Progenitor cell of endocrine pancreas (in vitro differentiated cells): ENCODE results near the gene SPTBN4. TPM values are rescaled to one million over a fixed set of nuclear protein-coding genes. Genes with fewer than 3 reads are reported as not detected.
A peak's percentile ranks its signal among the peaks of the same experiment; 100 is the strongest.

ENCODE experiments used
- DNase-seq: peaks from one replicate; pipeline ENCODE4 v3.0.0; 2021; ENCODE audit warnings: low spot score; ENCODE audit not compliant: unreplicated experiment
- H3K27ac Mint-ChIP-seq: 2 replicates; pipeline ENCODE4 v1.8.0; 2021; ENCODE audit warnings: mild to moderate bottlenecking, moderate library complexity, mixed read lengths
- H3K27me3 Mint-ChIP-seq: 2 replicates; pipeline ENCODE4 v1.8.0; 2021; ENCODE audit warnings: mixed read lengths
- H3K36me3 Mint-ChIP-seq: 2 replicates; pipeline ENCODE4 v1.8.0; 2022; ENCODE audit warnings: mixed read lengths; ENCODE audit not compliant: insufficient read depth
- H3K4me1 Mint-ChIP-seq: 2 replicates; pipeline ENCODE4 v1.8.0; 2021; ENCODE audit warnings: low read depth, mixed read lengths
- H3K4me3 Mint-ChIP-seq: 2 replicates; pipeline ENCODE4 v1.8.0; 2021; ENCODE audit warnings: low read depth, mild to moderate bottlenecking, moderate library complexity, mixed read lengths
- H3K9me3 Mint-ChIP-seq: 2 replicates; pipeline ENCODE4 v1.8.0; 2021; ENCODE audit warnings: low read depth, mixed read lengths
- CTCF ChIP-seq: fragments of 200-600 bp; sonication (generic); IDR thresholded peaks from one replicate; pipeline ENCODE4 v1.5.0; 2021; ENCODE audit warnings: antibody characterized with exemption, mild to moderate bottlenecking; ENCODE audit not compliant: unreplicated experiment
- total RNA-seq: library from RNA; stranded (reverse); gene quantifications from 2 replicates; pipeline ENCODE4 v1.2.1, GENCODE V29; 2021

Gene SPTBN4
- total RNA-seq, 1 donor from 2014 or later, result 3.1 TPM

GRCh38 chr19:40585982-40586422 lies 119.2 kb downstream of the SPTBN4 start:
- Mint-ChIP-seq H3K4me1 (no peaks in the 10 kb centered on the region), H3K27me3 (no peaks in the 10 kb centered on the region), H3K27ac (no peak overlapping the region), H3K36me3 (peaks cover 33% of the 10 kb centered on the region), H3K4me3 (no peak overlapping the region), H3K9me3 (no peaks in the 10 kb centered on the region)
- no peak for TF ChIP-seq CTCF
- DNase-seq, result no peak

GRCh38 chr19:40586611-40587010 lies 119.8 kb downstream of the SPTBN4 start:
- TF ChIP-seq CTCF, result no peak
- H3K27me3 Mint-ChIP-seq, result no peaks in the 10 kb centered on the region
- H3K4me3 Mint-ChIP-seq, result no peak overlapping the region
- H3K36me3 Mint-ChIP-seq, result peaks cover 33% of the 10 kb centered on the region
- H3K9me3 Mint-ChIP-seq, result no peaks in the 10 kb centered on the region
- H3K27ac Mint-ChIP-seq, result no peak overlapping the region
- H3K4me1 Mint-ChIP-seq, result no peaks in the 10 kb centered on the region
- no peak for DNase-seq

GRCh38 chr19:40588110-40588854 lies 121.5 kb downstream of the SPTBN4 start:
- H3K9me3 Mint-ChIP-seq, result no peaks in the 10 kb centered on the region
- DNase-seq, result no peak
- H3K36me3 Mint-ChIP-seq, result peaks cover 30% of the 10 kb centered on the region
- no peaks in the 10 kb centered on the region for H3K4me1 Mint-ChIP-seq
- H3K27me3 Mint-ChIP-seq, result no peaks in the 10 kb centered on the region
- no peak overlapping the region for H3K4me3 Mint-ChIP-seq
- no peak for TF ChIP-seq CTCF
- H3K27ac Mint-ChIP-seq, result no peak overlapping the region

GRCh38 chr19:40588926-40589569 lies 122.2 kb downstream of the SPTBN4 start:
- no peak for TF ChIP-seq CTCF
- peaks cover 23% of the 10 kb centered on the region for H3K36me3 Mint-ChIP-seq
- H3K9me3 Mint-ChIP-seq, result no peaks in the 10 kb centered on the region
- no peak for DNase-seq
- H3K4me3 Mint-ChIP-seq, result no peak overlapping the region
- H3K27me3 Mint-ChIP-seq, result peaks cover under 1% of the 10 kb centered on the region
- no peaks in the 10 kb centered on the region for H3K4me1 Mint-ChIP-seq
- no peak overlapping the region for H3K27ac Mint-ChIP-seq

GRCh38 chr19:40589591-40590429 lies 123.0 kb downstream of the SPTBN4 start:
- H3K9me3 Mint-ChIP-seq, result no peaks in the 10 kb centered on the region
- no peak for DNase-seq
- H3K4me3 Mint-ChIP-seq, result no peak overlapping the region
- no peaks in the 10 kb centered on the region for H3K4me1 Mint-ChIP-seq
- TF ChIP-seq CTCF, result no peak
- H3K36me3 Mint-ChIP-seq, result peaks cover 17% of the 10 kb centered on the region
- peak overlapping the region; percentile 84 for H3K27ac Mint-ChIP-seq
- H3K27me3 Mint-ChIP-seq, result peaks cover 8% of the 10 kb centered on the region
